H1 (cell line): Measurements from ENCODE around the gene KRTAP10-3. TPM values are rescaled to one million over a fixed set of nuclear protein-coding genes. Genes with fewer than 3 reads are reported as not detected.

Experiments
- CTCF ChIA-PET: fragments of 300-600 bp; sonication (Branson Sonifier 250); formaldehyde crosslinking; loops from one replicate; lab custom pipeline; 2021; ENCODE audit not compliant: partially characterized antibody; lab: Charles Lee
- POLR2A ChIA-PET: fragments of 300-600 bp; sonication (Branson Sonifier 250); formaldehyde crosslinking; loops from one replicate; lab custom pipeline; 2021; ENCODE audit warnings: inconsistent platforms; ENCODE audit not compliant: partially characterized antibody; lab: Charles Lee
- DNase-seq, 2 experiments: peaks; one replicate each; pipeline versions ENCODE4 v3.0.0 to v3.0.0-alpha.2; 2010 to 2022; ENCODE audit warnings: low spot score in 2 of 2, low read depth in 1 of 2, mixed read lengths in 1 of 2
- FAIRE-seq: peaks from 2 replicates; lab custom pipeline; 2011; peaks lifted over from hg19 to GRCh38; lab: Jason Lieb, UNC
- H2AFZ ChIP-seq: 2 replicates; pipeline ENCODE4 v1.8.1; 2012; ENCODE audit warnings: low read length, inconsistent platforms
- H2AK5ac ChIP-seq: 2 replicates; pipeline ENCODE4 v1.6.1; 2013; ENCODE audit warnings: low read depth, low read length
- H2BK120ac ChIP-seq: replicated peaks from 2 replicates; pipeline ENCODE3; 2013; ENCODE audit warnings: low read depth, low read length, inconsistent platforms
- H2BK12ac ChIP-seq: 2 replicates; pipeline ENCODE4 v1.6.1; 2013; ENCODE audit warnings: low read depth, low read length
- H2BK15ac ChIP-seq: 2 replicates; pipeline ENCODE4 v1.6.1; 2013; ENCODE audit warnings: low read length
- H2BK20ac ChIP-seq: 2 replicates; pipeline ENCODE4 v1.6.1; 2013; ENCODE audit warnings: low read length
- H2BK5ac ChIP-seq: 2 replicates; pipeline ENCODE4 v1.6.1; 2013; ENCODE audit warnings: low read depth, low read length
- H3K14ac ChIP-seq: 2 replicates; pipeline ENCODE4 v1.6.1; 2013; ENCODE audit warnings: inconsistent platforms; ENCODE audit not compliant: insufficient read length
- H3K18ac ChIP-seq: 2 replicates; pipeline ENCODE4 v1.6.1; 2013; ENCODE audit warnings: low read length; ENCODE audit errors: extremely low read depth
- H3K23ac ChIP-seq: 2 replicates; pipeline ENCODE4 v1.6.1; 2013; ENCODE audit warnings: inconsistent platforms; ENCODE audit not compliant: insufficient read length
- H3K23me2 ChIP-seq: 2 replicates; pipeline ENCODE4 v1.6.1; 2013; ENCODE audit warnings: low read depth, low read length
- H3K27ac ChIP-seq: 2 replicates; pipeline ENCODE4 v1.6.1; 2011; ENCODE audit warnings: low read depth, low read length, inconsistent platforms
- H3K27me3 ChIP-seq, 4 experiments: replicated peaks in 1 of 4; 1 replicate in 1 of 4; 2 replicates in 3 of 4; pipeline versions ENCODE4 v1.6.1 to v1.8.1; 2011 to 2013; ENCODE audit warnings: low read length in 3 of 4, mild to moderate bottlenecking in 3 of 4, inconsistent platforms in 2 of 4, mixed read lengths in 2 of 4, moderate library complexity in 1 of 4; ENCODE audit not compliant: control insufficient read depth in 3 of 4, insufficient read depth in 3 of 4; ENCODE audit errors: extremely low read depth in 1 of 4
- H3K36me3 ChIP-seq, 4 experiments: 2 replicates each; pipeline versions ENCODE4 v1.6.1 to v1.8.1; 2011 to 2013; ENCODE audit warnings: mild to moderate bottlenecking in 4 of 4, low read length in 3 of 4, moderate library complexity in 2 of 4, control low read depth in 1 of 4, inconsistent platforms in 1 of 4; ENCODE audit not compliant: insufficient read depth in 4 of 4, control insufficient read depth in 2 of 4
- H3K4ac ChIP-seq: replicated peaks from 2 replicates; pipeline ENCODE3; 2013; ENCODE audit warnings: low read length, low read depth, mixed read lengths, inconsistent platforms; ENCODE audit not compliant: insufficient read length
- H3K4me1 ChIP-seq, 4 experiments: replicated peaks in 1 of 4; 1 replicate in 1 of 4; 2 replicates in 3 of 4; pipeline versions ENCODE4 v1.6.1 to v1.8.1; 2011 to 2013; ENCODE audit warnings: low read length in 3 of 4, inconsistent platforms in 2 of 4, mixed read lengths in 1 of 4; ENCODE audit not compliant: insufficient read depth in 4 of 4, control insufficient read depth in 3 of 4
- H3K4me2 ChIP-seq, 2 experiments: 2 replicates each; pipeline versions ENCODE4 v1.6.1 to v1.8.1; 2011 to 2013; ENCODE audit warnings: low read depth in 2 of 2, low read length in 2 of 2, control low read depth in 1 of 2, inconsistent platforms in 1 of 2, mild to moderate bottlenecking in 1 of 2; ENCODE audit not compliant: insufficient read depth in 1 of 2
- H3K4me3 ChIP-seq, 4 experiments: fragments of 200-600, 300-600 bp in 1 of 4; sonication (generic), shearing (Covaris generic), sonication (Bioruptor Twin) in 1 of 4; 2 replicates each; pipeline versions ENCODE4 v1.5.1 to v1.8.1; 2011 to 2016; ENCODE audit warnings: low read length in 4 of 4, low read depth in 3 of 4, control low read depth in 2 of 4, inconsistent platforms in 2 of 4, mild to moderate bottlenecking in 2 of 4, mixed read lengths in 1 of 4, moderate library complexity in 1 of 4; ENCODE audit not compliant: insufficient read depth in 2 of 4; ENCODE audit errors: extremely low read depth in 1 of 4
- H3K56ac ChIP-seq: replicated peaks from 2 replicates; pipeline ENCODE3; 2013; ENCODE audit warnings: low read depth, mild to moderate bottlenecking, mixed read lengths, low read length, inconsistent platforms; ENCODE audit not compliant: insufficient read length
- H3K79me1 ChIP-seq: 2 replicates; pipeline ENCODE4 v1.6.1; 2013; ENCODE audit warnings: low read depth, low read length, control low read depth
- H3K79me2 ChIP-seq, 2 experiments: 2 replicates each; pipeline versions ENCODE4 v1.6.1 to v1.8.1; 2012 to 2013; ENCODE audit warnings: low read length in 2 of 2, mild to moderate bottlenecking in 2 of 2, inconsistent platforms in 1 of 2; ENCODE audit not compliant: insufficient read depth in 2 of 2, control insufficient read depth in 1 of 2
- H3K9ac ChIP-seq, 4 experiments: replicated peaks in 1 of 4; 1 replicate in 1 of 4; 2 replicates in 3 of 4; pipeline versions ENCODE4 v1.6.1 to v1.8.1; 2011 to 2013; ENCODE audit warnings: low read depth in 3 of 4, low read length in 3 of 4, control low read depth in 2 of 4, mild to moderate bottlenecking in 2 of 4, moderate library complexity in 2 of 4, inconsistent platforms in 1 of 4; ENCODE audit errors: extremely low read depth in 1 of 4
- H3K9me3 ChIP-seq, 2 experiments: 2 replicates each; pipeline versions ENCODE4 v1.6.1 to v1.8.1; 2012 to 2013; ENCODE audit warnings: mild to moderate bottlenecking in 2 of 2, moderate library complexity in 2 of 2, control low read depth in 1 of 2, inconsistent platforms in 1 of 2, low read depth in 1 of 2, low read length in 1 of 2, mixed read lengths in 1 of 2; ENCODE audit not compliant: insufficient read depth in 2 of 2
- H4K20me1 ChIP-seq, 2 experiments: replicated peaks in 1 of 2; 2 replicates each; pipeline versions ENCODE3 to v1.8.1; 2011 to 2013; ENCODE audit warnings: inconsistent platforms in 2 of 2, low read length in 2 of 2, mild to moderate bottlenecking in 1 of 2; ENCODE audit not compliant: insufficient read depth in 2 of 2, control insufficient read depth in 1 of 2
- H4K5ac ChIP-seq: 2 replicates; pipeline ENCODE4 v1.6.1; 2013; ENCODE audit warnings: low read length, low read depth, mixed read lengths, inconsistent platforms; ENCODE audit not compliant: insufficient read length
- H4K8ac ChIP-seq: 2 replicates; pipeline ENCODE4 v1.8.0; 2013; ENCODE audit warnings: mild to moderate bottlenecking, moderate library complexity, low read length, inconsistent platforms; ENCODE audit not compliant: insufficient read depth; ENCODE audit errors: extremely low read depth
- H4K91ac ChIP-seq: replicated peaks from 2 replicates; pipeline ENCODE3; 2013; ENCODE audit warnings: low read length, mixed read lengths, inconsistent platforms; ENCODE audit not compliant: insufficient read length
- BACH1 ChIP-seq: IDR thresholded peaks from 2 replicates; pipeline ENCODE4 v1.6.1; 2012; ENCODE audit warnings: low read length, improper control_type of control experiment
- BRCA1 ChIP-seq: IDR thresholded peaks from 2 replicates; pipeline ENCODE4 v1.6.1; 2012; ENCODE audit warnings: low read depth, low read length, improper control_type of control experiment
- CHD1 ChIP-seq: IDR thresholded peaks from 2 replicates; pipeline ENCODE4 v1.6.1; 2012; ENCODE audit warnings: low read depth, low read length, improper control_type of control experiment
- CHD2 ChIP-seq: IDR thresholded peaks from 2 replicates; pipeline ENCODE4 v1.6.1; 2012; ENCODE audit warnings: low read length, improper control_type of control experiment
- GABPA ChIP-seq: IDR thresholded peaks from 2 replicates; pipeline ENCODE4 v1.6.1; 2011; ENCODE audit warnings: mild to moderate bottlenecking, low read length, moderate library complexity, borderline replicate concordance; ENCODE audit not compliant: insufficient read depth
- KDM1A ChIP-seq: fragments of 200-600, 300-600 bp; sonication (generic); IDR thresholded peaks from 2 replicates; pipeline ENCODE4 v1.7.1; 2016; ENCODE audit warnings: mild to moderate bottlenecking, low read length, borderline replicate concordance
- POLR2AphosphoS5 ChIP-seq: IDR thresholded peaks from 2 replicates; pipeline ENCODE4 v1.6.1; 2011; ENCODE audit warnings: low read depth, low read length
- RXRA ChIP-seq: IDR thresholded peaks from 2 replicates; pipeline ENCODE4 v1.6.1; 2011; ENCODE audit warnings: low read depth, mild to moderate bottlenecking, low read length, moderate library complexity; ENCODE audit not compliant: insufficient read depth
- TCF12 ChIP-seq: IDR thresholded peaks from 2 replicates; pipeline ENCODE4 v1.6.1; 2011; ENCODE audit warnings: low read depth, mild to moderate bottlenecking, low read length
- WGBS, 2 experiments: shearing (Covaris generic) in 1 of 2; methylation state at CpG; one replicate each; pipeline versions ENCODE4 v1.1.6 to v1.1.7; 2013 to 2015; ENCODE audit warnings: low lambda C conversion rate in 2 of 2, mixed read lengths in 2 of 2, inconsistent platforms in 1 of 2, low coverage in 1 of 2, missing lambda C conversion rate in 1 of 2; ENCODE audit not compliant: insufficient replicate concordance in 2 of 2, insufficient coverage in 1 of 2, insufficient read length in 1 of 2; ENCODE audit errors: extremely low coverage in 1 of 2, missing lambda C conversion rate in 1 of 2; 5-methylcytosine and 5-hydroxymethylcytosine counted together
- polyA plus RNA-seq, 7 experiments: library from polyadenylated mRNA; depleted of rRNA in 3 of 7; stranded (reverse) in 5 of 7; unstranded in 2 of 7; fragments of >200 nt in 5 of 7; fragments of 200-250 nt in 2 of 7; gene quantifications; 1 replicate in 5 of 7; 2 replicates in 1 of 7; 4 replicates in 1 of 7; pipeline versions ENCODE4 v1.2.1 to v1.2.3, GENCODE V29; 2011 to 2013; ENCODE audit warnings: missing spikeins in 2 of 7, mixed read lengths in 2 of 7
- total RNA-seq: library from RNA; stranded (reverse); fragmentation: NEBNext Ultra II Directional; extraction: Animal tissue kit (Norgen Biotek cat#: 25700); gene quantifications from 2 replicates; pipeline ENCODE4 v1.2.1, GENCODE V29; 2021

The KRTAP10-3 gene
- total and polyA plus RNA-seq, 2 of the 8 experiments (the other 6 are each of a cell fraction or from before 2014, with no cell fraction given): not detected

GRCh38 chr21:44519346-44520325 is 39.0 kb downstream of the KRTAP10-3 start:
- Histone ChIP-seq H2AFZ (no peak overlapping the region), H3K27ac (no peak overlapping the region), H2BK15ac (no peak overlapping the region), H3K23me2 (peaks cover 13% of the 10 kb centered on the region), H3K4me1 (peaks cover 0 to 3% (median 0%) of the 10 kb centered on the region in 4 experiments; a peak in 1 of 7 replicates), H3K79me2 (no peaks in the 10 kb centered on the region), H3K23ac (no peak overlapping the region), H3K4ac (no peak overlapping the region), H4K8ac (no peak overlapping the region), H4K91ac (peak overlapping the region; percentile 46), H3K9me3 (peaks cover 0 to 13% of the 10 kb centered on the region in 2 experiments; a peak in 3 of 4 replicates), H2BK5ac (0 out of 2 replicates have a peak overlapping the region, but pooled peaks have one; percentile 35), H3K4me3 (no peak overlapping the region), H3K4me2 (no peak overlapping the region), H3K56ac (no peak overlapping the region), H3K9ac (no peak overlapping the region), H4K5ac (no peak overlapping the region), H3K27me3 (no peaks in the 10 kb centered on the region), H2BK12ac (peak overlapping the region; percentile 33; the same call in 1 of the 2 replicates), H3K18ac (no peak overlapping the region), H2AK5ac (0 out of 2 replicates have a peak overlapping the region, but pooled peaks have one; percentile 40), H3K14ac (no peak overlapping the region), H3K36me3 (no peaks in the 10 kb centered on the region), H2BK20ac (no peak overlapping the region), H3K79me1 (peaks cover 3% of the 10 kb centered on the region; the same call in 1 of the 2 replicates), H2BK120ac (no peak overlapping the region), H4K20me1 (no peaks in the 10 kb centered on the region)
- FAIRE-seq: no peak
- WGBS, 2 experiments: 82% methylated on average over 25 of the region's 28 CpGs; no CpG with 5 or more reads in 1 of the 2 experiments
- ChIA-PET CTCF (interaction anchor here (0.9 to 2.3 kb wide), 7 partner anchors 9 to 274 kb away, joined by 3 to 17 read pairs (median 4); no protein-coding TSS in a partner anchor), POLR2A (interaction anchor here (0.9 to 1.1 kb wide), 3 partner anchors 97 to 240 kb away, joined by 3 read pairs; no protein-coding TSS in a partner anchor)
- DNase-seq: no peak
- TF ChIP-seq KDM1A: no peak
- no peak for TF ChIP-seq CHD1
- no peak for TF ChIP-seq GABPA
- TF ChIP-seq BRCA1: no peak
- no peak for TF ChIP-seq BACH1
- 0 out of 2 replicates have a peak, but pooled peaks have one; percentile 34 for TF ChIP-seq POLR2AphosphoS5
- TF ChIP-seq RXRA: no peak
- no peak for TF ChIP-seq CHD2
- TF ChIP-seq TCF12: no peak
